Measurements from ENCODE around the gene MUS81. TPM values are rescaled to one million over a fixed set of nuclear protein-coding genes. Genes with fewer than 3 reads are reported as not detected.

Gene MUS81
- total and polyA plus RNA-seq, 9 of the 15 experiments (the other 6 are each of a cell fraction or from before 2014, with no cell fraction given): 13.4 to 118 (median 53.7) TPM

DNA sequence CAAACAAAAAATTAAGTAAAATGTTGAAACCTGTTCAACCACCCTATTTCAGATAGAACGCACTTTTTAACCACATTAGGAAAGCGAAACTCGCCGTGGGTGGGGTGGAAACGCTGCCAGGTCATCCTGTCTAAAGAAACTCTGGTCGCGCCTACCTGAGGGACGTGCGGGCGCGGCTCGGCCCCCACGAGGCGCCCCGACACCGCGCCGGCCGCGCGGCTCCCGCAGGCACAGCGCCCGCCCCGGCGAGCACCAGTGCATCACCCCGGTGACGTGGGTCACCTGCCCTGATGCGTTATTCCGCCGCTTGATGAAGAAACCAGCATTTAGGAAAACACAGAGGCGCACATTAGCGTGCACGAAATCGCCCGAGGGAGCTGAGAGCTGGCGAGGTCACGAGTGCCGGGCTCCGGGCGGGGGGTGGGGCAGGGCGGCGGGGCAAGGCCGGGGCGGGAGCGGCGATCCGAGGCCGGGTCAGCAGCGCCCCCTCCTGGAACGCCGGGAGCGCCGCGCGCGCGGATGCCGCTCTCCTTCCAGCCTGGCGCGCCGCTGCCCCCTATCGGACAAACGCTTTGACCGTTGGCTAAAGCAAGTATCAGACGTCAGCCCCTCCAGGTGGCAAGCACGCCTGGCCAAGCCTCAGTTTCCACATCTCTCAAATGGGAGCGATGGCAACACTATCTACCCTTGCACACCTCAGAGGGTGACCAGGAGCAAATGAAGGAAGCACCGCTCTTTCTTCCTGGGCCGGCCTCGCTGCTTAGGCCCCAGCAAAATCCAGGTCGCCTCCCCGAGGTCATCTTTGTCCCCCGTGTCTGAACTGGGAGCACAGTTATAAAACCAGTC lies 42.2 kb upstream of the MUS81 start (continued):
- TF ChIP-seq TCF7 (IDR thresholded peaks at IDR 0.05; ENCODE audit: borderline replicate concordance) (no peak), ZNF124 (CRISPR knock-in tag; IDR thresholded peaks at IDR 0.05) (no peak), PURB (CRISPR knock-in tag; IDR thresholded peaks at IDR 0.05; ENCODE audit: low read depth) (no peak), ZNF695 (CRISPR knock-in tag; IDR thresholded peaks at IDR 0.05) (no peak), JUNB (CRISPR knock-in tag; conservative IDR thresholded peaks at IDR 0.05) (no peak)
- TF ChIP-seq, protein P1, sequence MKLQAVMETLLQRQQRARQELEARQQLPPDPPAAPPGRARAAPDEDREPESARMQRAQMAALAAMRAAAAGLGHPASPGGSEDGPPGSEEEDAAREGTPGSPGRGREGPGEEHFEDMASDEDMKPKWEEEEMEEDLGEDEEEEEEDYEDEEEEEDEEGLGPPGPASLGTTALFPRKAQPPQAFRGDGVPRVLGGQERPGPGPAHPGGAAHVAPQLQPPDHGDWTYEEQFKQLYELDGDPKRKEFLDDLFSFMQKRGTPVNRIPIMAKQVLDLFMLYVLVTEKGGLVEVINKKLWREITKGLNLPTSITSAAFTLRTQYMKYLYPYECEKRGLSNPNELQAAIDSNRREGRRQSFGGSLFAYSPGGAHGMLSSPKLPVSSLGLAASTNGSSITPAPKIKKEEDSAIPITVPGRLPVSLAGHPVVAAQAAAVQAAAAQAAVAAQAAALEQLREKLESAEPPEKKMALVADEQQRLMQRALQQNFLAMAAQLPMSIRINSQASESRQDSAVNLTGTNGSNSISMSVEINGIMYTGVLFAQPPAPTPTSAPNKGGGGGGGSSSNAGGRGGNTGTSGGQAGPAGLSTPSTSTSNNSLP (IDR thresholded peaks at IDR 0.05; ENCODE audit: borderline replicate concordance, low read depth, low read length): no peak
- TF ChIP-seq, protein P2, sequence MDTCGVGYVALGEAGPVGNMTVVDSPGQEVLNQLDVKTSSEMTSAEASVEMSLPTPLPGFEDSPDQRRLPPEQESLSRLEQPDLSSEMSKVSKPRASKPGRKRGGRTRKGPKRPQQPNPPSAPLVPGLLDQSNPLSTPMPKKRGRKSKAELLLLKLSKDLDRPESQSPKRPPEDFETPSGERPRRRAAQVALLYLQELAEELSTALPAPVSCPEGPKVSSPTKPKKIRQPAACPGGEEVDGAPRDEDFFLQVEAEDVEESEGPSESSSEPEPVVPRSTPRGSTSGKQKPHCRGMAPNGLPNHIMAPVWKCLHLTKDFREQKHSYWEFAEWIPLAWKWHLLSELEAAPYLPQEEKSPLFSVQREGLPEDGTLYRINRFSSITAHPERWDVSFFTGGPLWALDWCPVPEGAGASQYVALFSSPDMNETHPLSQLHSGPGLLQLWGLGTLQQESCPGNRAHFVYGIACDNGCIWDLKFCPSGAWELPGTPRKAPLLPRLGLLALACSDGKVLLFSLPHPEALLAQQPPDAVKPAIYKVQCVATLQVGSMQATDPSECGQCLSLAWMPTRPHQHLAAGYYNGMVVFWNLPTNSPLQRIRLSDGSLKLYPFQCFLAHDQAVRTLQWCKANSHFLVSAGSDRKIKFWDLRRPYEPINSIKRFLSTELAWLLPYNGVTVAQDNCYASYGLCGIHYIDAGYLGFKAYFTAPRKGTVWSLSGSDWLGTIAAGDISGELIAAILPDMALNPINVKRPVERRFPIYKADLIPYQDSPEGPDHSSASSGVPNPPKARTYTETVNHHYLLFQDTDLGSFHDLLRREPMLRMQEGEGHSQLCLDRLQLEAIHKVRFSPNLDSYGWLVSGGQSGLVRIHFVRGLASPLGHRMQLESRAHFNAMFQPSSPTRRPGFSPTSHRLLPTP (IDR thresholded peaks at IDR 0.05; ENCODE audit: borderline replicate concordance, extremely low read depth, insufficient read length): no peak
- TF ChIP-seq, protein P3, sequence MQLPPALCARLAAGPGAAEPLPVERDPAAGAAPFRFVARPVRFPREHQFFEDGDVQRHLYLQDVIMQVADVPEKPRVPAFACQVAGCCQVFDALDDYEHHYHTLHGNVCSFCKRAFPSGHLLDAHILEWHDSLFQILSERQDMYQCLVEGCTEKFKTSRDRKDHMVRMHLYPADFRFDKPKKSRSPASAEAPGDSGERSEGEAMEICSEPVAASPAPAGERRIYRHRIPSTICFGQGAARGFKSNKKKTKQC (CRISPR knock-in tag; IDR thresholded peaks at IDR 0.05): peak; percentile 22; the same call in 1 of the 2 replicates
- TF ChIP-seq, protein P4, sequence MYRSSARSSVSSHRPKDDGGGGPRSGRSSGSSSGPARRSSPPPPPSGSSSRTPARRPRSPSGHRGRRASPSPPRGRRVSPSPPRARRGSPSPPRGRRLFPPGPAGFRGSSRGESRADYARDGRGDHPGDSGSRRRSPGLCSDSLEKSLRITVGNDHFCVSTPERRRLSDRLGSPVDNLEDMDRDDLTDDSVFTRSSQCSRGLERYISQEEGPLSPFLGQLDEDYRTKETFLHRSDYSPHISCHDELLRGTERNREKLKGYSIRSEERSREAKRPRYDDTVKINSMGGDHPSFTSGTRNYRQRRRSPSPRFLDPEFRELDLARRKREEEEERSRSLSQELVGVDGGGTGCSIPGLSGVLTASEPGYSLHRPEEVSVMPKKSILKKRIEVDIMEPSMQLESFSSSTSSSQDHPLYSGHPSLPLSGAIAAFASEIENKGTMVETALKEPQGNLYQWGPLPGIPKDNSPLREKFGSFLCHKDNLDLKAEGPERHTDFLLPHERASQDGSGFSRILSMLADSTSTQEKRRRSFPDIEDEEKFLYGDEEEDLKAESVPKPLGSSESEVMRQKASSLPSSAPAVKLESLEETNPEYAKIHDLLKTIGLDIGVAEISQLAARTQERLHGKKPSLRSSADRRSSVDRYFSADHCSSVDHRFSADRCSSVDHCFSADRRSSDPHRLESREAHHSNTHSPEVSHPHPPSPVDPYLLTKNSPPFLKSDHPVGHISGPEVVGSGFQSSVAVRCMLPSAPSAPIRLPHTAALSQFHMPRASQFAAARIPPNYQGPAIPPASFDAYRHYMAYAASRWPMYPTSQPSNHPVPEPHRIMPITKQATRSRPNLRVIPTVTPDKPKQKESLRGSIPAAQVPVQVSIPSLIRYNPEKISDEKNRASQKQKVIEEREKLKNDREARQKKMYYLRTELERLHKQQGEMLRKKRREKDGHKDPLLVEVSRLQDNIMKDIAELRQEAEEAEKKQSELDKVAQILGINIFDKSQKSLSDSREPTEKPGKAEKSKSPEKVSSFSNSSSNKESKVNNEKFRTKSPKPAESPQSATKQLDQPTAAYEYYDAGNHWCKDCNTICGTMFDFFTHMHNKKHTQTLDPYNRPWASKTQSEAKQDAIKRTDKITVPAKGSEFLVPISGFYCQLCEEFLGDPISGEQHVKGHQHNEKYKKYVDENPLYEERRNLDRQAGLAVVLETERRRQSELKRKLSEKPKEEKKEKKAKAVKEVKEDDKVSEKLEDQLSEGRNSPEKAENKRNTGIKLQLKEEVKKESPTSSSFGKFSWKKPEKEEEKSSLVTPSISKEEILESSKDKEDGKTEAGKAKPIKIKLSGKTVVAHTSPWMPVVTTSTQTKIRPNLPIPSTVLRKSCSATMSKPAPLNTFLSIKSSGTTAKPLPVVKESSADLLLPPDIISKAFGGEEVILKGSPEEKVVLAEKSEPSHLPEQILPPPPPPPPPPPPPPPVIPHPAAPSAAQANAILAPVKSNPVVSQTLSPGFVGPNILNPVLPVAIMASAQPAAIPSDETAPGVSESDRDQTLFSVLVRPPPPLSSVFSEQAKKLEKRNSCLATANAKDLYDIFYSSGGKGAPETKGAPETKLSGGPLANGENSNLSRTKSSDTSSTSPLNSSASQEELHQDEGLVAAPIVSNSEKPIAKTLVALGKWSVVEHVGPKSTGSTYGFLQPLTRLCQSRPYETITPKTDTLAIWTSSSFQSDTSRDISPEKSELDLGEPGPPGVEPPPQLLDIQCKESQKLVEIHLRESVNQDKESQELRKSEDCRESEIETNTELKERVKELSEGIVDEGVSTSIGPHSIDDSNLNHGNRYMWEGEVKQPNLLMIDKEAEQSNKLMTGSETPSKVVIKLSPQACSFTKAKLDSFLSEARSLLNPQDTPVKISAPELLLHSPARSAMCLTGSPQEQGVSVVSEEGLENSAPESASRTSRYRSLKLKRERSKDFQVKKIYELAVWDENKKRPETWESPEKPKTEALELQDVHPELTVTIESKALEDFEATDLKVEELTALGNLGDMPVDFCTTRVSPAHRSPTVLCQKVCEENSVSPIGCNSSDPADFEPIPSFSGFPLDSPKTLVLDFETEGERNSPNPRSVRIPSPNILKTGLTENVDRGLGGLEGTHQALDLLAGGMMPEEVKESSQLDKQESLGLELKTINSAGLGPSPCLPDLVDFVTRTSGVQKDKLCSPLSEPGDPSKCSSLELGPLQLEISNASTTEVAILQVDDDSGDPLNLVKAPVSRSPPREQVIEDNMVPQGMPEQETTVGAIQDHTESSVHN (IDR thresholded peaks at IDR 0.05; ENCODE audit: borderline replicate concordance in 1 of 2, low read depth in 1 of 2): no peak
- TF ChIP-seq, protein P5, sequence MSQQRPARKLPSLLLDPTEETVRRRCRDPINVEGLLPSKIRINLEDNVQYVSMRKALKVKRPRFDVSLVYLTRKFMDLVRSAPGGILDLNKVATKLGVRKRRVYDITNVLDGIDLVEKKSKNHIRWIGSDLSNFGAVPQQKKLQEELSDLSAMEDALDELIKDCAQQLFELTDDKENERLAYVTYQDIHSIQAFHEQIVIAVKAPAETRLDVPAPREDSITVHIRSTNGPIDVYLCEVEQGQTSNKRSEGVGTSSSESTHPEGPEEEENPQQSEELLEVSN (IDR thresholded peaks at IDR 0.05; ENCODE audit: borderline replicate concordance in 1 of 2, extremely low read depth in 1 of 2, insufficient read depth in 1 of 2, insufficient read length in 1 of 2, low read depth in 1 of 2, low read length in 1 of 2, poor library complexity in 1 of 2, severe bottlenecking in 1 of 2): peak; percentile 43 to 47
